SW480 (cell line): Measurements from ENCODE around the gene ZNF598.
"Not testable (repeated sequence)": the region's sequence is repeated elsewhere in the genome, so short reads cannot be mapped to it uniquely, and the experiment has no call there.

Source experiments
- DNase-seq: peaks from one replicate; pipeline ENCODE4 v3.0.0-alpha.2; 2016; ENCODE audit warnings: low spot score

ZNF598 gene

DNA sequence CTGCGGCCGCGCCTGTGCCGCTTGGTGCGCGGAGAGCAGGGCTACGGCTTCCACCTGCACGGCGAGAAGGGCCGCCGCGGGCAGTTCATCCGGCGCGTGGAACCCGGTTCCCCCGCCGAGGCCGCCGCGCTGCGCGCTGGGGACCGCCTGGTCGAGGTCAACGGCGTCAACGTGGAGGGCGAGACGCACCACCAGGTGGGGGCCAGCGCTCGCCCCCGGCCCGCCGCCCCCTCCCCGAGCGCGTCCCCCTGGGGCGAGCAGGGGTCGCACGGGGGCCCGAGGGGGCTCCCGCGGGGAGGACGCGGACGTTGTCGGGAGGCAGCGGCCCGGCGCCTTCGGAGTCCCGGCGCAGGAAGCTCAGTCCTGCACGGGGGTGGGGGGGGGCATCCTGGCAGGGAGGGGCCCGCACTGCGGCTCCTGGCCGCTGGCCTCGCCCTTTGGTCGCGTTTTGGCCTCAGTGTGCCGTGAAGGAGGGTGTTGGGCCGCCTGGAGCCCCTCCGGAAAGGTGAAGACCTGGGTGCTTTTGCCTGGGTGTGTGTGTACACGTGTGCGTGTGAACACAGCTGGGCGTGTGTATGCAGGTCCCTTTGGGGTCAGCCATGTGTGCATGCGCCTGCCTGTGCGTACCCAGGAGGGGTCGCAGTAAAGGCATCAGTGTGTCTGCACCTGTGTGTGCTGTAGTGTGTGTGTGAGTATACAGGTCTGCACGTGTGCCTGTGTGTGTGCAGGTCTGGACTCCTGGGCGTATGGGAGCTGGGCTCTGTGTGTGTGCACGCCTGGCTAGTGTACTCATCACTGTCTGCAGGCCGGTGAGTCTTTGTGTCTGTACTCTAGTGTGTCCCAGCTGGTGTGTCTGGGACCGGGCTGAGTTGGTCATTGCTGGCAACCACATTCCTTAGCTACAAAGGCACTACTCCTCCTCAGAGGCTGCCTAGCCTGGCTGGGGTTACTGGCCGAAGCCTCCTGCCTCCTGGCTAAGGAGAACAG, 17.7 kb upstream of the ZNF598 start:
- DNase-seq: no peak

DNA sequence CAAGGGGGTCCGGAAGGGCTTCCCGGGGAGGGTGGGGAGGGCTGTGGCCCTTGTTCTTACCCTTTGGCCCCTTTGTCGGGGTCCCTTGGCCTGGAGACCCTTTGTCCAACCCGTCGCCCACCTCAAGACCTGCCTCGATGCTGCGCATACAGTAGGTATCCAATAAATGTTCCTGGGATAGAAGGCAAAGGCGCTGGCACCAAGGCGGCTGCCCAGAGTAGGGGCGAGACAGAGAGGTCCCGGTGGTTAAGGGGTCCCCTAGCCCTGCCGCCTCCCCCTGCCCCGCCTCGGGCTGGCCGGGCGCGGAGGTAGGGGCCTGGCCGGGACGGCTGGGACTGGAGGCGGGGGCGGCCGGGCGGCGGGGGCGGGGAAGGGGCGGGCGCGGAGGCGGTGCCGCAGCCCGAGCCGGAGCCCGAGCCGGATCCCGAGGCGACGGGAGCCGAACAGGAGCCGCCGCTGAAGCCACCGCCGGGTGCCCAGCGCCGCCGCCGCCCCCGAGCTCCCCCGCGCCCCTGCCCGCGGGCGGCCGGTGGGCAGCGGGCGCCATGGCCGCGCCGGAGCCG, 16.9 kb upstream of the ZNF598 start, which contains the start of gene NHERF2:
Gene NHERF2 (plus strand): TSS at position 442 of the 563 bp plus-strand sequence. CDS start 104 bp downstream, at position 546.
- DNase-seq: no peak

DNA sequence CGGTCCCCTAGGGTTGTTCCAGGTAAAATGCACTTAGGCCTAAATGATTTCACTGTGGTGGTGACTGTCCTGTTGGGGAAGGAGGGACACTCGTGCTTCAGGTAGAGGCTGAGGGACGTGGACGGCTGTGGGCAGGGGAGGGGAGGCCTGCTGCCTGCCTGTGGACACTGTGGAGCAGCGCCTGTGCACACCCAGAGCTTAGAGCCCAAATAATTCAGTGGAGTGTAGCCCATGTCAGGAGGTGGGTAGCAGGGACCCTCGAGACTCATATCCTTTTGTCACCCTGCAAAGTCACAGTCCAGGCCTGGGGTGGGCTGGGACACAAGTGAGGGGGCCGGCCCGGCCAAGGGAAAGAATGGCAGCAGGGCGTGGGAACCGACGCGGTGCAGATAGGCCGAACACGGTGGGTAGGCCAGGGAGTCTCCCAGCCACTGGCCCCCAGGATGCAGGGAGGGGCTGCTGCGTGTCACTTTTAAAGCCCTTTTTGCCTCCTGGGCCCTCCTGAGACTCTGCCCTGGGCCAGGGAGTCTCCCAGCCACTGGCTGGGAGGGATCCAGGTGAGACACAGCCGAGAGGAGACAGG, 16.3 kb upstream of the ZNF598 start:
- DNase-seq: no peak

DNA sequence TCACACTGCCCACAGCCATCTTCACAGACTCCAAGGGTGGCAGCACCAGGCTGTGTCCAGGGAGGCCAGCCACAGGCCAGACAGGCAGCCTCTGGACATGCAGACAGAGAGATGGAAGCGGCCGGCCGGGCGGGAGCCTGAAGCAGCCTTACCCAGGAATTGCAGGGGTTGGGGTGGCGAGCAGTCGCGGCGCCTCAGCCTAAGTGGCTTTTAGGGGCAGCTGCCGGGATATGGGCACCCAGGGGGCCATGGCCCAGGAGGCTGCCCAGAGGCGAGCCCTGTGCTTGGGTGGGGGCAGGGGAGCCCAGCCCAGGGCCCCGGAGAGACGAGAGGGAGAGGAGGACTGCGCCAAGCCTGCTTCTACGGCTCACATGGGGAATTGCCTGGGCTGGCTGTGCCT, 15.6 kb upstream of the ZNF598 start:
- DNase-seq: no peak

DNA sequence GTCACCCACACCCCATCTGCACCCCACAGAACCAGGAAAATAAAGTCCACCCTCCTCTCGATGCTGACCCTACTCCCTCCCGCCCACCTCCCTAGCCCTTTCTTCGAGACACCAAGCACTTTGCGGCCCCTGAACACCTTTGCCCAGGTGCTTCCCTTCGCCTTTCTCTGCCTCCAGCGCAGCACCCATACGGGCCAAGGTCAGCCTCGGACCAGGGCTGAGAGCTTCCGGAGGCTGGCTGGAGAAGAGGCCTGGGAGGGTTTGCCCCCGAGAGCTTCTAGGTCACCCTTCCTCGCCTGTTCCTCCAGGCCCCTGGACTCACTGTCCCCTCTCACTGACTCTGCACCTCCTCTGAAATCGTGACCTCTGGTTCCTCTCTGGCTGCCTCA, 14.4 kb upstream of the ZNF598 start:
- no peak for DNase-seq

DNA sequence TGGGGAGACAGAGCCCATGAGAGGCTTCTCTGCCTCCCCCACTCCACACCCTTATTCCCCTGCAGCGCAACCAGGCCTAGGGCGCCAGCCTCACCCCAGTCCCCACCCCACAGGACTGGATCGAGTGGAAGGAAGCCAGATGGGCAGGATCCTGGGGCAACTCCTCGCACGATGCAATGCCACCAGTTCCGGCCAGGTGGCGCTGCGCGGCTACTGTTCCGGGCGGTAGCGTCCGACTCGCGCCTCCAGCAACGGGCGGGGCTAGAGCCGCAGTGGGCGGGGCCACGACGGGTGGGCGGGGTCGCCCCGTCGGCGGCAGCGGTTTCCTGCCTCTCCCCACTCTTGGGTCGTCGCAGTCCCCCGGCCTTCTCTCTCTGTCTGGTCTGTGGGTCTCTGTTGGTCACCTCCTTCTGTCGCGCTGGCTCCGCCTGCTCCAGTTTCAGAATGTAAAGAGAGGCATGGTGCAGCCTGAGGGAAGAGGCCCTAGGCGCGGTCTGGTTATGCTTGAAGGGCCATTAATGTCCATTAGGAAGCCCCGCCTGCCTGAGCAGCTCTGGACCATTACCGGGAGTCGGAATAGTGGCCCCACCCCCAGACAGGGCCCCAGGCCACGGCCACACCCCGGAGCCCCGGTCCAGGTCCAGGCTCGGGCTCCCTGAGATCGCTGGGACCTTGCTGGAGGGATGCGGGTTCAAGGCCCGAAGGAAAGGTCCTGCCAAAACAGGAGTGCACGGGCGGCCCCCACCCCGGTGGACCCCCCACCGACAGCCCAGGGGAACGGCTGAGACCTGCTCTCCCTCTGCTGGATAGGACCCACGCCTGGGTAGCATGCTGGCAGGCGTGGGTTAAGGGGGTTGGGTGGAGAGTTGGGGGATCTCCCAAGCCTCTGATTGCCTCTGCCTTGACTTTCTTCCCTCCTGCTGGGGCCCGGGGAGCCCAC, 13.7 kb upstream of the ZNF598 start:
- DNase-seq: peak; percentile 75

DNA sequence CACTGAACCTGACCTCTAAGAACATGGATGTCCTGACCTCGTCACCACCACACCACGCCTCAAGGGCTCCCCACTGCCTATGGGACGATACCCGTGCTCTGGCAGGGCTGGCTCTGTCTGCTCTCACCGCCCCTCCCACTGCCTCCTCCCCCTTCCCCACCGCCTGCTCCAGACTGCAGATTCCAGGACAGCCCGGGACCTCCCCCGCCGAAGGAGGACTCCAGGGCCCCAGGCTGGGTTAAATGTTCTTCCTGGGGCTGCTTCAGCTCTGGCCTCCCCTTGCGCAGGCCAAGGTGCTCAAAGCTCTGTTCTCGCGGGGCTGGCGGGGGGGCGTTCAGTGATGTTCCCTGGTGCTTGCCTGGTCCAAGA, 13.1 kb upstream of the ZNF598 start:
- no peak for DNase-seq

DNA sequence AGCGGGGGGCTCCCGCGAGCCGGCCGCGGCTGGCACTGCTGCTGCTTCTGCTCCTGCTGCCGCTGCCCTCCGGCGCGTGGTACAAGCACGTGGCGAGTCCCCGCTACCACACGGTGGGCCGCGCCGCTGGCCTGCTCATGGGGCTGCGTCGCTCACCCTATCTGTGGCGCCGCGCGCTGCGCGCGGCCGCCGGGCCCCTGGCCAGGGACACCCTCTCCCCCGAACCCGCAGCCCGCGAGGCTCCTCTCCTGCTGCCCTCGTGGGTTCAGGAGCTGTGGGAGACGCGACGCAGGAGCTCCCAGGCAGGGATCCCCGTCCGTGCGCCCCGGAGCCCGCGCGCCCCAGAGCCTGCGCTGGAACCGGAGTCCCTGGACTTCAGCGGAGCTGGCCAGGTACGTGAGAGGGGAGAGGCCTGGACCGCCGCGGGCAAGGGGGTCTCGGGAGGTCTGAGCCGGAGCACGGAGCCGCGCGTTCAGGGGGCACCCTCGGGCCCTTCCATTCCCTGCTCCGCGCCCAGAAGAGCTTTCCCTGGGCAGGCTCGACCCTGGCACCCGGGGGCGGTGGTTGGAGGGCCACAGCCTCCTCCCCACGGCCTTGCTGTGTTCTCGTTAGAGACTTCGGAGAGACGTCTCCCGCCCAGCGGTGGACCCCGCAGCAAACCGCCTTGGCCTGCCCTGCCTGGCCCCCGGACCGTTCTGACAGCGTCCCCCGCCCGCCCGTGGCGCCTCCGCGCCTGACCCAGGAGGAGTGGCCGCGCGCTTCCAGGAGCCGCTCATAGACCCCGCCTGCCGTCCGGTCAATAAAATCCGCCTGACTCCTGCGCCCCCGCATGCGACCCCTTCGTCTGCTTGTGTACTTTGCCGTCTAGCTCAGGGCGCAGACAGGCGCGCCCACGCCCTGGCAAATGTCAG, 10.6 kb upstream of the ZNF598 start:
- DNase-seq: no peak

DNA sequence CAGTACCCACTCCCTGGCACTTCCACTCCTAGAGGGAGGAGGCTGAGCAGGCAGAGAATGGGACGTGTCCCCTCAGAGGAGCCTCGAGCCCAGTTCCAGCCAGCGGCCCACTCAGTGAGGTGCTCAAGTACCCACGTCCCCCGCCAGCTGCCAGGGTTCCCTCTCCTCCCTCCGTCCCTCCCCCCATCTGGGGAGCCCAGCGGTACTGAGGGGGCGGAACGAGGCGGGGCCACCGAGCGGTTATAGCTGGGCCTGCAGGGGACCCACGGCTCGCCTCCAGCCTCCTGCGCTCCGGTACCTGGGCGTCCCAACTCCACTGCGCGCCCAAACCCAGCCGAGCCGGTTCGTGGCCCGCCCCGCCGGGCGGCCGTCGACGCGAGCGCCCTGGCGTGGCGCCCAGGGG, 9.9 kb upstream of the ZNF598 start, which contains the start of gene NPW:
Gene NPW (plus strand): TSS at position 268 of the 403 bp plus-strand sequence.
- no peak for DNase-seq

DNA sequence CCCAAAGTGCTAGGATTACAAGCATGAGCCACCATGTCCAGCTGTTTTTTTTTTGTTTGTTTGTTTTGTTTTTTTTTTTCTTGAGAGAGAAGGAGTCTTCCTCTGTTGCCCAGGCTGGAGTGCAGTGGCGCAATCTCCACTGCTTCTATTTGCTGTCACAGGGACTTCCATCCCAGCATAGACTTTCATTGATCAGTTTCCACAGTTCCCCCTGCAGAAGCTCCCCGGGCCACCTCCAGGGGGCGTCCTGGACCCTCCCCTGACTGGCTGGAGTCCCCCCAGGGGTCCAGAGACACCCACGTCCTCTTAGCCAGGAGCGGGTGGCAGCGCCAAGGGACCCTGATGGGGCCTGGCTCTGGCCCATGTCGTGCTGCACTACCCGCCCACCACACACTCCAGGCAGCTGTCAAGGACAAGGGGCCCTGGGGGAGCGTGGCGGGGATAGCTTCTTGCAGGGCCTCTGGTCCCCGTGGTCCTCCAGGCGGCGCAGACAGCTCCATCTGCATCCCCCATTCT, 6.8 kb upstream of the ZNF598 start:
- no peak for DNase-seq

DNA sequence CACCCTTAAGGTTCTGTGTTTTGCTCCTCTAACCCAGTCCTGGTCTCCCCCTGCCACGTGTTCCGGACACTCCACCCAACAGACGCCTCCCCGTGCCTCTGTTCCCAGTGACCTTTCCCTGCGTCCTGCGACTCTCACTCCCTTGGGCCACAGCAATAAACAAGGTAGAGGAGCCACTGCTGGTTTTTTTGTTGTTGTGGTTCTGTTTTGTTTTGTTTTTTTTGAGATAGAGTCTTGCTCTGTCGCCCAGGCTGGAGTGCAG, 6.3 kb upstream of the ZNF598 start:
- no peak for DNase-seq

DNA sequence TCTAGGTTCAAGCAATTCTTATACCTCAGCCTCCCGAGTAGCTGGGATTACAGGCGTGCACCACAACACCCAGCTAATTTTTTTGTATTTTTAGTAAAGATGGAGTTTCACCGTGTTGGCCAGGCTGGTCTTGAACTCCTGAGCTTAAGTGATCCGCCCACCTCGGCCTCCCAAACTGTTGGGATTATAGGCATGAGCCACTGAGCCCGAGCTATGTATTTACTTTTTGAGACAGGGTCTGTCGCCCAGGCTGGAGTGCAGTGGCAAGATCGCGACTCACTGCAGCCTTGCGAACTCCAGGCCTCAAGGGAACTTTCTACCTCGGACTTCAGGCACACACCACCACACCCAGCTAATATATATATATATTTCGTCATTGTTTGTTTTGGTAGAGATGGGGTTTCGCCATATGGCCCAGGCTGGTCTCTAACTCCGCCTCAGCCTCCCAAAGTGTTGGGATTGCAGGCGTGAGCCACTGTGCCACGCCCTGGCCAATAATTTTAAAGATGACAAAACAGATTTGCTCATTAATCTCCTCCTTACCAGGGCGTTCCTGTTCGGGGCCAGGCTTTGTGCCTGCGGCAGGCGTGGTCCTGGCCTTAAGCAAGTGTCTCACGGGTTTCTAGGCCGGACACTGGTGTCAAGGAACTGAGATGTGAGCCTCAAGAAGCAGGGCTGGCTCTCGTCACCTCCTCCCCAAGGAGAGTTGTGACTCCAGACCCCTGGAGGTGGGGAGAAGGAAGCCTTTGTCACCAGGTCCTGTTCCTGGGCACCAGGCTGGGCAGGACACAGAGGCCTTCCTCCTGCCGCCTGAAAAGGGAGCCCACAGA, 5.7 kb upstream of the ZNF598 start:
- DNase-seq: peak; percentile 80

DNA sequence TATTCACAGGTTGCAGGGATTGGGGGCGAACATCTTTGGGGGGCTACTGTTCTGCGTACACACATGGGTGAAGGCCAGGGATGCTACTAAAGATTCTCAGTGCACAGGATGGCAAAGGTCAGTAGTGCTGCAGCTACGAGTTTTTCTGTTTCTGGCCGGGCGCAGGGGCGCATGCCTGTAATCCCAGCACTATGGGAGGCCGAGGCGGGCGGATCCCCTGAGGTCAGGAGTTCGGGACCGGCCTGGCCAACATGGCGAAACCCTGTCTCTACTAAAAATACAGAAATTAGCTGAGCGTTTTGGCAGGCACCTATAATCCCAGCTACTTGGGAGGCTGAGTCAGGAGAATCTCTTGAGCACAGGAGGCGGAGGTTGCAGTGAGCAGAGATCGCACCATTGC, 3.9 kb upstream of the ZNF598 start:
- DNase-seq: no peak

DNA sequence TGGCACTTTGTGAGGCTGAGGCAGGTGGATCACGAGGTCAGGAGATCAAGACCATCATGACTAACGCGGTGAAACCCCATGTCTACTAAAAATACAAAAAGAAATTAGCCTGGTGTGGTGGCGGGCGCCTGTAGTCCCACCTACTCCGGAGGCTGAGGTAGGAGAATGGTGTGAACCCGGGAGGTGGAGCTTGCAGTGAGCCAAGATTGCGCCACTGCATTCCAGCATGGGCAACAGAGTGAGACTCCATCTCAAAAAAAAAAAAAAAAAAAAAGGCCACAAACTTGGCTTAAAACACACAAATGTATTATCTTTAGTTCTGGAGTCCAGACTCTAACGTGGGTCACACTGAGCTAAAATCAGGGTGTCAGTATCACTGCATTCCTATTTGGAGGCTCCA, 2.1 kb upstream of the ZNF598 start:
- DNase-seq: not testable (repeated sequence)

DNA sequence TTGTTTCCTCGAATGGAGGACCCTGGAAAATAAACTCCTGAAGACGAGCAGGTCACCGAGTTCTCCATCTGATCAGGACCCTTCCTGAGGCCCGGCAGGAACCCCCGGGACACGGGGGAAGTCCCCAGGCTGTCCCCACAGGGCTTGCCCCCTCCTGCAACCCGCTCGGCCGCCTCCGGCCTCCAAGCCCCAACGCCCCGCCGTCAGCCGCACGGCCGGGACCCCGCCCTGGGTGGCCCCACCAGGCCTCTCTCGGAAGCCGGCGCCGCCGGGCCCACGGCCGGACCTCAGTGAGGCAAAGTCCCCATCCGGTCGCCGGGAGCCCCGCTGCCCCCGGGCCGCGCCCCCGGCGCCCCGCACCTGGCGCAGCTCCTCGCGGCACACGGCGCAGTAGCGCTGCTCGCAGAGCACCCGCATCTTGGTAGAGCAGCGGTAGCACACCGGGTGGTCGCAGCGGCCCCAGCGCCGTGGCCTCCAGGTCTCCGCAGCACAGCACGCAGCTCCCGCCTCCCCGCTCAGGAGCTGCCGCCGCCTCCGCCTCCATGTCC, 383 bp downstream of the ZNF598 start:
- no peak for DNase-seq

DNA sequence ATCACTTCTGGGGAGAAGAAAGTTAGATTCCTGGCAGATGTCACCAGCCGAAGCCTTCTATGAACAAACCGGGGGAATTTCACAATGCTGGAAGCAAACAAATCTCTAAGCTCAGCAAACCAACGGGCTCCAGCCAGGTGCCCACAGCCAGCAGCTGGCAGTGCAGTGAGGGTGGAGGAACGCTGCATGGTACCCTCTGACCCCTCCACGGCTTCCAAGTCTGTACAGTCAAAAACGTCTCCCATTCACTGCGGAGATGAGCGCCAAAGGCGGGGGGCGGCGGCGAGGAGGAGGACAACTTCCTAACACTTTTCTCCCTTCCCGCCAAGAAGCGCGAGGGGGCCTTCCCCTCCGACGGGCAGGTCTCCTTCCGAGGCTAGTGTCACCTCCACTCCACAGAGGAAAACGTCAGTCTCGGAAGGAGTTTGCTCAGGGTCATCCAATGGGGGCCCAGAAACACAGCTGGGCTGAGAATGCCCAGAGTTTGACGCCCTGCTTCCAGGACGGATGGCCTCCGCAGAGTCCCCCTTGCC, 924 bp downstream of the ZNF598 start:
- DNase-seq: no peak

DNA sequence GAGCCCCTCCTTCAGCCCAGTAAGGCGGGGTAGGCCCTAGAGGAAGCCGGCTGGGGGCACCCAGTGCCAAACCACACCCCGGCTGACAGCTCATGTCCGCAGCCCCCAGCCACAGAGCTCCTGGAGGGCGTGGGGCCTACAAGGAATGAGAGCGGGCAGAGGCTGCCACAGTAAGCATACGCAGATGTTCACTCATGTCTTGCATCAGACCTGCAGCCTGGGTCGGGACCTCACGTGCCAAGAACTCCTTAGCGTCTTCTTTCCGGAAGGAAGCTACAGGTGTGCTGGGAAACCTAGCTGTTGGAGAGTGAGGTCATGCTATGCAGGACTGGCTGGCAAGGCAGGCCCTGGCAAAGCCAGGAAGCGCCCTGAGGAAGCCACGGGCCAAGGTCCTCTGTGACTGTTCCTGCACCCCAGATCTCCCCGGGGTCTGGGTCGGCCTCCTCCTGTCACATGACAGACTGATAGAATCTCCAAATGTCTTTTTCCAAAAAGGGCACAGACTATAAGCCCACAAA, 1.6 kb downstream of the ZNF598 start:
- DNase-seq: peak; percentile 56

DNA sequence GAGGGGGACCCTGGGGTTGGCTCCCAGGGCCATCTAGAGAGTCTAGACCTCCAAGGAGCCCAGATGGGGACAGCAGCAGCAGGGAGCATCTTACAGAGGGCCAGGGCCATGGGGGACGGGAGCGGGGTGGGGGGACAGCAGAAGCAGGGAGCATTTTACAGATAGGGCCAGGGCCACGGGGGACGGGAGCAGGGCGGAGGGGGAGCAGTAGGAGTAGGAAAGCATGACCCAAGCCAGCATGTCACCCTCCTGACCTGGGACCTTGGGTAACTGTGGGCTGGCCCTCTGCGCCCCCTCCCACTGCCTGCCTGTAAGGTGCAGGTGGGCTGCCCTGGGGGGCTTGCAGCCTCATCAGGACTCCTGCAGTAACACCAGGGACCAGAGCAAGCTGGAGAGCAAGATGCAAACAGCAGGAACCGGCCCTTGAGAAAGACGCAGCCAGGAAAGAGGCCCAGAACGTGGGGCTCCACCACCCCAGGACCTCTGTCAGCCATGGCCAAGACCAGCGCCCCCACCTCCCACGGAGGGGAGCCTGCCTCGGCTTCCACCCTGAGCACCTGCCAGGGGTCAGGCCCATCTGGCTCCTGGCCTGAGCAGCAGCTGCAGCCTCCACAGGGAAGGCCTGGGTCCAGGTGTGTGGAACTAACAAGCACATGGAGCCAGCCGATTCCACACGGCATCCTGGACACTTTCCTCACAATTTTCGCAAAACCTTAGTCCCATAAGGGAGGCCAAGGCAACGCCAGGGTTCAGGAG, 2.4 kb downstream of the ZNF598 start:
- no peak for DNase-seq
